GM12873 (cell line): Measurements from ENCODE around the gene PISD.

Experiments
- TF ChIP-seq, protein P1 (sequence below): IDR thresholded peaks from 2 replicates; pipeline ENCODE4 v1.5.1; 2012; ENCODE audit warnings: low read depth, mild to moderate bottlenecking, moderate library complexity, low read length, control low read depth; ENCODE audit not compliant: insufficient read depth; ENCODE audit errors: missing control alignments

PISD gene

DNA sequence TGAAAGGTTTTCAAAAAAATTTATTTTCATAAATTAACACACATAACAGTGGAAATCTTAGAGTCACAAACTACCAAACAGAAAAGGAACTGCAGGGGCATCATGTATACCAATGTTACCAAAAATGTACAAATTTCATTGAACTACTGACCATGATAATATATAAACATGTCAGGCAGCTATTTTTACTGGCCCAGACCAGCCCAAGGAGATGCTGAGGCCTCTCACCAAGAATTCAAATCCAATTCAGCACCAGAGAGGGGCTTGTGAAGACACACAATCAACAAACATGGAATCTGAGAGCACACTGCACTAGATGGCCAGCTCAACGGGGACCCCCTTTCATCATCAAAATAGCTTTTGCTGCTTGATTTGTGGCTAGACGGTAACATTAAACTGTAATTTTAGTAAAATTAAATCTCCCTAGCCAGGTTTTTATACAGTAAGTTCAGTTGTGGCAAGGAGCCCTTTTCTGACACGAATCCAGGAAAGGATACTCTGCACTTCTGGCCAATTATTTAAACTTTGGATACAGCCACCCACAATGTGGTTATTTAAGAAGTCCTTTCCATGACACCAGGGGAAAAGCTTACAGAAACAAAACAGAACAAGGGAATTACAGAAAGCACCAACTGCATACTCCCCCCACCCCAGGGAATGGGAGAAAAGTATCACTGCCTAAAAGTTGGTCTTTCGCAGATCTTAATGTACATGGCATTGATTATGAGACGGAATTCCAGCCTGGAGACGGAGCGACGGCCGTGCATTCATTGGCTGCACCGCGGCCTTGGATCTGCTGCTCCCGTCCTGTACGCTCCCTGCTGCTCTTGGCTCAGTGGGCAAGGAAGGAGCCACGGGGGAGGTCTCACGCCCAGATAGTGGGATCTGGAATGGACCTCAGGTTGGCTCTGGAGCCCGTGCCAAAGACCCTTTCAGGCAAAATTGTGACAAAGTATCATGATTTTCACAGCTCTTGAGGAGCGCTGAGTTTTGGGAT lies 19.6 kb upstream of the PISD start:
- TF ChIP-seq, protein P1, sequence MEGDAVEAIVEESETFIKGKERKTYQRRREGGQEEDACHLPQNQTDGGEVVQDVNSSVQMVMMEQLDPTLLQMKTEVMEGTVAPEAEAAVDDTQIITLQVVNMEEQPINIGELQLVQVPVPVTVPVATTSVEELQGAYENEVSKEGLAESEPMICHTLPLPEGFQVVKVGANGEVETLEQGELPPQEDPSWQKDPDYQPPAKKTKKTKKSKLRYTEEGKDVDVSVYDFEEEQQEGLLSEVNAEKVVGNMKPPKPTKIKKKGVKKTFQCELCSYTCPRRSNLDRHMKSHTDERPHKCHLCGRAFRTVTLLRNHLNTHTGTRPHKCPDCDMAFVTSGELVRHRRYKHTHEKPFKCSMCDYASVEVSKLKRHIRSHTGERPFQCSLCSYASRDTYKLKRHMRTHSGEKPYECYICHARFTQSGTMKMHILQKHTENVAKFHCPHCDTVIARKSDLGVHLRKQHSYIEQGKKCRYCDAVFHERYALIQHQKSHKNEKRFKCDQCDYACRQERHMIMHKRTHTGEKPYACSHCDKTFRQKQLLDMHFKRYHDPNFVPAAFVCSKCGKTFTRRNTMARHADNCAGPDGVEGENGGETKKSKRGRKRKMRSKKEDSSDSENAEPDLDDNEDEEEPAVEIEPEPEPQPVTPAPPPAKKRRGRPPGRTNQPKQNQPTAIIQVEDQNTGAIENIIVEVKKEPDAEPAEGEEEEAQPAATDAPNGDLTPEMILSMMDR, result no peak

DNA sequence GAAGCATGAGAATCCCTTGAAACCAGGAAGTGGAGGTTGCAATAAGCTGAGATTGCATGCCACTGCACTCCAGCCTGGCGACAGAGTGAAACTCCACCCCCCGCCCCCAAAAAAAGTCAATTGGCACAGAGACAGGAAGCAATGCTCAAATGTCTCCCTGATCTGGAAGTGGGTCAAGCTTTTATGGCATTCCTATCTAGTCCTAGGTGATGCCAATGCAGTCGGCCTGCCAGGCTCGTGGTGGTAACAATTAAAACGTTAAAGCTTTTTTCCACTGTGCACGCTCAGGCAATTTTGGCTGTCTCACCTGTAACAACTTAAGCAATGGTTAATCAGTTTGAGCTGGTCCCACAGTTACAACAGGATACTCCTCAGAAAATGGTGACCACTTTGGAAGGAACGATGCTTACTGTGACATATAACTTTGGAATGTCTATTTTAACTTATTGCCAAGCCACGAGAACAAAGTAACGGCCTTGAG lies 18.9 kb upstream of the PISD start:
- TF ChIP-seq, protein P1, result no peak

- TF ChIP-seq, protein P1, result no peak
Measured at GRCh38 chr22:31678748-31679147, 16.7 kb upstream of the PISD start.

DNA sequence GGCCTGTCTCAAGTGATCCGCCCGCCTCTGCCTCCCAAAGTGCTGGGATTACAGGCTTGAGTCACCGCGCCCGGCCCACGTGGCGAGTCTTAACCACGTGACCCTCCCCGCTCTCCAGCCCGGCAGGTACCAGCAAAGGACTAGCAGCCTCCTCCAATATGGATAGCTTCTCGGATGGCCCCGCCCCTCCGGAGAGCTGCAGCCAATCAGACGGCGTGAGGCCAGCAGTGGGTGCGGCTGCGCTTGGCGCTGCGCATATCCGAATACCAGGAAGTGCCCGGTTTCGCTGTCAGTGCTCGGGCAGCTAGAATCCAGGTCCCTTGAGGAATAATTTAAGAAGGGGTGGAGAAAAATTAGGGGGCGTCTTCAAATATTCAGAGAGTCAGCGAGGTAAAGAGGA lies 14.7 kb upstream of the PISD start:
- TF ChIP-seq, protein P1, result no peak

GRCh38 chr22:31662668-31663037 lies 638 bp upstream of the PISD start:
- TF ChIP-seq, protein P1, result no peak

- TF ChIP-seq, protein P1, result no peak
Measured at GRCh38 chr22:31659246-31659645, 2.8 kb downstream of the PISD start.

GRCh38 chr22:31654408-31654807 lies 7.6 kb downstream of the PISD start:
- TF ChIP-seq, protein P1, result no peak
